GM12801 (cell line): ENCODE data around the gene DSTYK.

Experiments used
- TF ChIP-seq, protein P1 (sequence below): IDR thresholded peaks from one replicate; pipeline ENCODE4 v1.5.1; 2011; ENCODE audit warnings: control low read depth; ENCODE audit not compliant: insufficient read length; ENCODE audit errors: extremely low read depth

The DSTYK gene

GRCh38 chr1:205144751-205145150, 66.8 kb downstream of the DSTYK start:
- TF ChIP-seq, protein P1, sequence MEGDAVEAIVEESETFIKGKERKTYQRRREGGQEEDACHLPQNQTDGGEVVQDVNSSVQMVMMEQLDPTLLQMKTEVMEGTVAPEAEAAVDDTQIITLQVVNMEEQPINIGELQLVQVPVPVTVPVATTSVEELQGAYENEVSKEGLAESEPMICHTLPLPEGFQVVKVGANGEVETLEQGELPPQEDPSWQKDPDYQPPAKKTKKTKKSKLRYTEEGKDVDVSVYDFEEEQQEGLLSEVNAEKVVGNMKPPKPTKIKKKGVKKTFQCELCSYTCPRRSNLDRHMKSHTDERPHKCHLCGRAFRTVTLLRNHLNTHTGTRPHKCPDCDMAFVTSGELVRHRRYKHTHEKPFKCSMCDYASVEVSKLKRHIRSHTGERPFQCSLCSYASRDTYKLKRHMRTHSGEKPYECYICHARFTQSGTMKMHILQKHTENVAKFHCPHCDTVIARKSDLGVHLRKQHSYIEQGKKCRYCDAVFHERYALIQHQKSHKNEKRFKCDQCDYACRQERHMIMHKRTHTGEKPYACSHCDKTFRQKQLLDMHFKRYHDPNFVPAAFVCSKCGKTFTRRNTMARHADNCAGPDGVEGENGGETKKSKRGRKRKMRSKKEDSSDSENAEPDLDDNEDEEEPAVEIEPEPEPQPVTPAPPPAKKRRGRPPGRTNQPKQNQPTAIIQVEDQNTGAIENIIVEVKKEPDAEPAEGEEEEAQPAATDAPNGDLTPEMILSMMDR: no peak

DNA sequence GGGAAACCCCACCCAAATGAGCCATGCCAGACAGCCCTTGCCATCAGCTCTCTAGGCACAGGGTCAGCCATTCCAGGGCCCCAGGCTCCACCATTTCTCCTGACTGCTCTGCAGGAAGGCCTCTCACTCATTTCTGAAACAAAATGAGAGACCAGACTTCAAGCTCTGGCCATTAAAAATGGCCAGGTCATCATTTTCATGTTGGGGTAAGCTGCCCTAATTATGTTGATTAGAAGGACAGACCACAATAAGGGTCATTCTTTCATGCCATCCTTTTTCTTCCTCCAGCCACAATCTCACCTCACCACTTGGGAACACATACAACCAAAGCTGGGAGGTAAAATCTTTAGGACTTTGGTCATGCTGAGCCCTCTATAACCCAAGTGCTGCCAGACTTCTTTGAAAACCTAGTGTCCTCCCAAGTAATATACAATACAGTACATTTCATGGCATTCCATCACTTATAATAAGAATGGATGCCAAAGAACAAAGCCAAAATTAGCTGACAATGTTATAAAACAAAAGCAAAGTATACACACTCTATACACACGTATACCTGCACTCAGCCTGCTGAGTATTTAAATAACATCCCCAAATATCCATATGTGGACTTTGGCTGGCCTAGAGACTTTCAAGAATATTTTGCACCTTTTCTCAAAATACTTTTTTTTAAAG, 67.3 kb downstream of the DSTYK start:
- TF ChIP-seq, protein P1: no peak

- TF ChIP-seq, protein P1: no peak
Observed at GRCh38 chr1:205142102-205142469, 69.4 kb downstream of the DSTYK start.

- TF ChIP-seq, protein P1: peak; percentile 37
Observed at GRCh38 chr1:205141236-205142101, 70.0 kb downstream of the DSTYK start.

DNA sequence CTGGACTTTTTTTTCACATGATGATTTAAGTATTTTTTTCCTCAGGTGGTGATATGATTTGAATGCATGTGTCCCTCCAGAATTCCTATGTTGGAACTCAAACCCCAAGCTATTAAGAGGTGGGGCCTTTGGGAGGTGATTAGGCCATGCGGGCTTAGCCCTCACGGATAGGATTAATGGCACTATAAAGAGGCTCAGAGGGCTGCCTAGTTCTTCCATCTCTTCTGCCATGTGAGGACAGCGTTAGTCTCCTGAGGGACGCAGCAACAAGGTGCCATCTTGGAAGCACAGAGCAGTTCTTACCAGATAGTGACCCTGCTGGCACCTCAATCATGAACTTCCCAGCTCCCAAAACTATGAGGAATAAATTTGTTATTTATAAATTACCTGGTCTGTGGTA, 71.4 kb downstream of the DSTYK start:
- TF ChIP-seq, protein P1: no peak

GRCh38 chr1:205137901-205138300, 73.6 kb downstream of the DSTYK start:
- TF ChIP-seq, protein P1: no peak

DNA sequence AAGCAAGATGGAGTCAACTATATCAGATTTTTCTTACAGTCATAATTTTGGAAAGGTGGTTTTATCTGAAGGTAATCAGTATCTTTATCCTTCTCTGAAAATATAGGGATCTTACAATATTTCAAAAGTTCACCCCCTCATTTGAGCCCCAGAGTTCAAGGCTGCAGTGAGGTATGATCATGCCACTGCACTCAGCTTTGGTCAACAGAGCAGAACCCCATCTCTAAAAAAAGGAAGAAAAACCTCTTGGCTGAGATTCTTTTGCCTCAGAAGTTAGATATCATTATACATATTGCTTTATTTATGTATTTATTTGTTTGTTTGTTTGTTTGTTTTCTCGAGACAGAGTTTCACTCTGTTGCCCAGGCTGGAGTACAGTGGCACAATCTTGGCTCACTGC, 78.2 kb downstream of the DSTYK start:
- TF ChIP-seq, protein P1: no peak
